Brain microvascular endothelial cell (primary cell): ENCODE results near the gene KCNQ5.

Source experiments
- DNase-seq: peaks from one replicate; pipeline ENCODE4 v3.0.0-alpha.2; 2020
- H3K27ac ChIP-seq: fragments of 250-450 bp; sonication (Bioruptor Pico); 2 replicates; pipeline ENCODE4 v1.5.1; 2020; ENCODE audit warnings: mild to moderate bottlenecking, moderate library complexity
- H3K27me3 ChIP-seq: fragments of 250-450 bp; sonication (Bioruptor Pico); replicated peaks from 2 replicates; pipeline ENCODE4 v1.5.1; 2020; ENCODE audit warnings: mild to moderate bottlenecking
- H3K36me3 ChIP-seq: fragments of 250-450 bp; sonication (Bioruptor Pico); replicated peaks from 2 replicates; pipeline ENCODE4 v1.5.1; 2020; ENCODE audit warnings: mild to moderate bottlenecking
- H3K4me3 ChIP-seq: 2 replicates; pipeline ENCODE4 v1.5.1; 2011; ENCODE audit warnings: low read depth, mild to moderate bottlenecking, control low read depth, low read length, moderate library complexity
- in situ Hi-C: cut with HindIII; loops from 2 replicates; pipeline ENCODE4 v1.10.0; 2017; ENCODE audit warnings: low sequenced_read_pairs, low pct_ligation_motif_present
- TF ChIP-seq, protein P1 (sequence below): IDR thresholded peaks from 2 replicates; pipeline ENCODE4 v1.5.1; 2011; ENCODE audit warnings: low read depth, mild to moderate bottlenecking, moderate library complexity, low read length, control low read depth, inconsistent platforms; ENCODE audit errors: missing control alignments

The KCNQ5 gene

DNA sequence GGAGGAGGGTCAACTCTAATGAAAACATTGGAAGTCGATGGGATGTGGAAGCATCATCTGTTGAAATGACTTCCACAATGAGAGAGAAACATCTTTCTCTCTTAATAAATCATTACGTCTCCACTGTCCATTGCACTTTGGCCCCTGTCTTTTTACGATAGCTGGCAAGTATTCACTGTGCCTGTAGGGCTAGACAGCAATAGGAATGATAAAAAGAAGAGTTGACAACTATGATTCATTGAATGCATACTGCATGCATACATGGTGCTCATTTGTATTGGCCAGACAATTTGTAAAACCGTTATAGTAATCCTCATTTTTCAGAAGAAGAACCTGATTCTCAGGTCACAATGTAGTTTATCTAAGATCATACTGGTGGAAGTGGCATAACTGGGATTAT, 220.3 kb downstream of the KCNQ5 start:
- H3K36me3 ChIP-seq = no peaks in the 10 kb centered on the region
- no peak overlapping the region for H3K4me3 ChIP-seq
- TF ChIP-seq, protein P1, sequence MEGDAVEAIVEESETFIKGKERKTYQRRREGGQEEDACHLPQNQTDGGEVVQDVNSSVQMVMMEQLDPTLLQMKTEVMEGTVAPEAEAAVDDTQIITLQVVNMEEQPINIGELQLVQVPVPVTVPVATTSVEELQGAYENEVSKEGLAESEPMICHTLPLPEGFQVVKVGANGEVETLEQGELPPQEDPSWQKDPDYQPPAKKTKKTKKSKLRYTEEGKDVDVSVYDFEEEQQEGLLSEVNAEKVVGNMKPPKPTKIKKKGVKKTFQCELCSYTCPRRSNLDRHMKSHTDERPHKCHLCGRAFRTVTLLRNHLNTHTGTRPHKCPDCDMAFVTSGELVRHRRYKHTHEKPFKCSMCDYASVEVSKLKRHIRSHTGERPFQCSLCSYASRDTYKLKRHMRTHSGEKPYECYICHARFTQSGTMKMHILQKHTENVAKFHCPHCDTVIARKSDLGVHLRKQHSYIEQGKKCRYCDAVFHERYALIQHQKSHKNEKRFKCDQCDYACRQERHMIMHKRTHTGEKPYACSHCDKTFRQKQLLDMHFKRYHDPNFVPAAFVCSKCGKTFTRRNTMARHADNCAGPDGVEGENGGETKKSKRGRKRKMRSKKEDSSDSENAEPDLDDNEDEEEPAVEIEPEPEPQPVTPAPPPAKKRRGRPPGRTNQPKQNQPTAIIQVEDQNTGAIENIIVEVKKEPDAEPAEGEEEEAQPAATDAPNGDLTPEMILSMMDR = no peak
- in situ Hi-C loops = no loop called here
- H3K27me3 ChIP-seq = no peaks in the 10 kb centered on the region
- H3K27ac ChIP-seq = no peak overlapping the region
- no peak for DNase-seq

DNA sequence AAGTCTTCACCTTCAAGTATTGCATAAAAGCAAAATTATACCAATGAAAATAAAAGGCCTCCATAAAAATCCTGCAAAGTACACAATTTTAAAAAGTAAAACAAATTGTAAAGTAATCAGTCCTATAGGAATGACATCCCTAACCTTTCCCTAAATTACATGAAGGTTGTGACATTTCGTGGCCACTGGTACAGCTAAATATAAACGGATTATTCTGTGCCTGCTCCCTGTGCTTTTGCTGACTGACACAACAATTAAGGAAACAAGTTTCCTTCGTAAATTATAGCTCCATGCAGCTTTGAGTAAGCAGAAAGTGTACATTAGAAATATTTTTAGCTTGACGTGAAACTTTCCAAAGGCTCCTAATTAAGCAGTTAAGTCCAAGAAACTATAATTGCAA, 222.8 kb downstream of the KCNQ5 start:
- H3K4me3 ChIP-seq = no peak overlapping the region
- TF ChIP-seq, protein P1 = no peak
- no peaks in the 10 kb centered on the region for H3K36me3 ChIP-seq
- H3K27me3 ChIP-seq = no peaks in the 10 kb centered on the region
- H3K27ac ChIP-seq = no peak overlapping the region
- no peak for DNase-seq
- in situ Hi-C loops = no loop called here

DNA sequence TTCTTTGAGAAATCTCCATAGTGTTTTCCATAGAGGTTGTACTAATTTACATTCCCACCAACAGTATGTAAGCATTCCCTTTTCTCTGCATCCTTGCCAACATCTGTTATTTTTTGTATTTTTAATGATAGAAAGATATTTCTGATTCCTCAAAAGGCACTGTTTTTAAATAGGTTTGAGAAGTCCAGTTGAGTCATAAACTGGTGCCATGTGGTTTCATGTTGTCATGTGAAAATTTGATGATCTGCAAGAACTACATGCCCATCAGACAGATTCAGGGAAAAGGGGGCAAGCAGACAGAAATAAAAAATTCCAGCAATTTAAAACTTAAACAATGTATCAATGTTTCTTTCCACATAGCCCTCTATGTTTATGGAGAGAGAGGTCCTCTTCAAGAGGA, 227.5 kb downstream of the KCNQ5 start:
- TF ChIP-seq, protein P1 = no peak
- no peaks in the 10 kb centered on the region for H3K36me3 ChIP-seq
- no peaks in the 10 kb centered on the region for H3K27me3 ChIP-seq
- in situ Hi-C loops = no loop called here
- DNase-seq = no peak
- no peak overlapping the region for H3K27ac ChIP-seq
- no peak overlapping the region for H3K4me3 ChIP-seq

DNA sequence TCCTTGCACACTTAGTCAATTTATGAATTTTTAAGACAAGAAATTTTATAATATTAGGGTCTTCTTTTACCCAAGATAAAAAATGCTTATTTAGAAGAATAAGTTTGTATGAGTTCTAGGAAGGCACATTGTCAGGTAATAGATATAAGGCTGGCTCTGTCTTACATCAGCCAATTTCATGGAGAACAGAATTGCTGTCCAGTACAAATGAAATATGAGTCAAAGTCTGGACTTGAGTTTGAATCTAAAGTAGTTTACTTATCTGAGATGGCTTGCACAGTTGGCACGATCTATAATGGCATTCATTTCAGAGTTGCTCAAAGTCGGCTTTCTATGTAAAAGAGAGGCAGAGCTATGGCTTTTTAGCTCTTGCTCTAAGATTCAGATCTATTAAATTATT, 228.2 kb downstream of the KCNQ5 start:
- Histone ChIP-seq H3K27me3 (no peaks in the 10 kb centered on the region), H3K4me3 (no peak overlapping the region), H3K36me3 (no peaks in the 10 kb centered on the region), H3K27ac (no peak overlapping the region)
- in situ Hi-C loops = no loop called here
- DNase-seq = no peak
- TF ChIP-seq, protein P1 = no peak

DNA sequence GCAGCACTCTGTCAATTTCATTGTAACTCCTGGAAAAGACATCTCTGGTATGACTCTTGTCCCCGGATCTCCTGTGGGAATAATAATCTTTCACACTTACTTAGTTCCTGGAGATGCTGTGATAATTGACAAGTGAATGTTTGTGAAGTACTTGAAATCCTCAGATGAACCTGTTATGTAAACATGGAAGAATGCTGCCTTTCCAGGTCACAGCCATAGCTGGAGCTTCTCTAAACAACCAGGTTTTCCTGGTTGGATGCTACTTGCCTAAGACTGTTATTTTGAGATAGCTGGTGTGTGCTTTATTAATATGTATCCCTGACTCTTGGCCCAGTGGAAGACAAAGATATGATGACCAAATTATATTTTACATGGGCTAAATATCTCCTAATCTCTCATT, 228.6 kb downstream of the KCNQ5 start:
- Histone ChIP-seq H3K36me3 (no peaks in the 10 kb centered on the region), H3K27ac (no peak overlapping the region), H3K4me3 (no peak overlapping the region), H3K27me3 (no peaks in the 10 kb centered on the region)
- DNase-seq = no peak
- in situ Hi-C loops = no loop called here
- TF ChIP-seq, protein P1 = no peak

DNA sequence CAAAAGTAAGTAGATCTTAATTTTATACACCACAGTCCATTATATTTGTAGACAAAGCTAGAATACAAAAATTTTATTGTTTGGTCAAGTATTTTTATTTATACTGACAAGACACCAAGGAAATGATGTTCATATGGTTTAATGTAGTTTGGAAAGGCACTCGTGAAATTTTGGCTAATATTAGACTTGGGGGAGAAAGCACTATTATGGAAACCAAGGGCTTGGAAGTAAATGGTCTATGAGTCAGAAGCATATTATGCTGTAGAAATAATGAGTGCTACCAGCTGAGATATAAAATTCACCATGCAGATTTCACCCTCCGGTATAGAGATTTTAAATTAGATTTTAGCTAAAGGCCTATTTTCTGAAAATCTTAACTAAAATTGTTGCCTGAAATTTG, 233.6 kb downstream of the KCNQ5 start:
- Histone ChIP-seq H3K4me3 (no peak overlapping the region), H3K27me3 (no peaks in the 10 kb centered on the region), H3K36me3 (no peaks in the 10 kb centered on the region), H3K27ac (no peak overlapping the region)
- in situ Hi-C loops = no loop called here
- DNase-seq = no peak
- TF ChIP-seq, protein P1 = no peak
